ENCODE results near the gene BHLHA15.

BHLHA15 gene

DNA sequence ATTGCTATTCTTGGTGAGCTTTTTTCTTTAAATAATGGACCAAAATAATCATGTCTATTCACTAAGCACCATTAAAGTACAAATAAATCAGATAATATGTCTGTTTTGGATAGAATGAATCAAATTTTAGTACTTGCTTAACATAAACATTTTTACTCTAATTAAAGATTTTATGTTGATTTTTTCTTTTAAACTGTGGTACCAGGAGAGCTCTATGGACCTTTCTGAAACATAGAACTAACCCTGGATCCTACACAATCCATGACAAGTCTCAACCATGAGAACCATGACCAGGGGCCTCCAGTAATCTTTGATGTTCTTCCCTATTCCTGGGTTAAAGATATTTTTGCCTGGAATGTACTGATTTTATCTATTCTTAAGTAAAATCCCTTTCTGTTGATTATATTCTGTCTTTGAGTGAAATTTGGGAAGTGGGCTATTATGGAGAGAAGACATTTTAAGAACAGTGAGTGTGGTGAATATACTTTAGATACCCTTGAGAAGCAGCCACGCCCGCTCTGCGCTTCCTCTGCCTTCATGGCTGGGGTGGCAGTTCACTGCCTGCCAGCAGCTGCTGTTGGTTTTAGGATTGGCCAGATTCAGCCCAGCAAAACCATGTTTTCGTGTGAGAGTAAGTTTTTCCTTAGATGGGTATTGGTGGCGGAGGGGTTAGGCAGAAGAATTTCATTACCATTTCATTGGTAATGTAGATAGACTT is 42.2 kb upstream of the BHLHA15 start:
- Histone ChIP-seq H2BK5ac (ENCODE audit: low read length) (no peak overlapping the region), H2BK15ac (ENCODE audit: low read length) (no peak overlapping the region), H2AFZ (ENCODE audit: low read length) (no peak overlapping the region), H3K4ac (ENCODE audit: low read length) (no peak overlapping the region), H3K18ac (ENCODE audit: low read length) (no peak overlapping the region), H2BK12ac (ENCODE audit: low read length) (no peak overlapping the region), H3K36me3 (replicated peaks in 1 of 2; ENCODE audit: control insufficient read depth in 2 of 2, insufficient read depth in 2 of 2, low read length in 2 of 2) (peaks cover 6 to 25% of the 10 kb centered on the region in 2 donors), H3K4me3 (ENCODE audit: low read length in 2 of 2) (no peak overlapping the region), H3K79me1 (ENCODE audit: low read depth, low read length) (peaks cover 4% of the 10 kb centered on the region), H2BK120ac (ENCODE audit: low read depth, low read length) (no peak overlapping the region), H4K91ac (ENCODE audit: low read depth, low read length, poor library complexity) (no peak overlapping the region), H3K4me1 (ENCODE audit: control insufficient read depth in 2 of 2, insufficient read depth in 1 of 2, low read depth in 1 of 2, low read length in 2 of 2) (peaks cover 0 to 3% of the 10 kb centered on the region in 2 donors), H3K9me3 (replicated peaks in 1 of 2; ENCODE audit: control insufficient read depth in 2 of 2, insufficient read depth in 1 of 2, low read depth in 1 of 2, low read length in 2 of 2) (peaks cover 0 to 1% of the 10 kb centered on the region in 2 donors), H2AK5ac (ENCODE audit: low read depth, low read length) (no peak overlapping the region), H3K9ac (ENCODE audit: low read depth, low read length, poor library complexity) (no peak overlapping the region), H3K4me2 (ENCODE audit: insufficient read depth, low read length, poor library complexity, severe bottlenecking) (no peak overlapping the region), H3K23ac (ENCODE audit: low read depth, low read length, poor library complexity) (no peak overlapping the region), H3K27me3 (ENCODE audit: control insufficient read depth in 3 of 3, insufficient read depth in 3 of 3, low read depth in 1 of 3, low read length in 3 of 3) (no peaks in the 10 kb centered on the region), H3K14ac (ENCODE audit: low read length) (no peak overlapping the region), H4K8ac (ENCODE audit: low read depth, low read length) (no peak overlapping the region), H3K27ac (replicated peaks; ENCODE audit: low read length) (no peak overlapping the region)
- no CpG with 5 or more reads among the region's 5 CpGs for WGBS, 2 donors (ENCODE audit: extremely low coverage in 2 of 2, insufficient read length in 2 of 2, insufficient replicate concordance in 1 of 2)
- DNase-seq (ENCODE audit: low spot score), result no peak

GRCh38 chr7:98170966-98171365 is 40.3 kb upstream of the BHLHA15 start:
- peaks cover 0 to 3% of the 10 kb centered on the region in 2 donors for H3K4me1 ChIP-seq (ENCODE audit: control insufficient read depth in 2 of 2, insufficient read depth in 1 of 2, low read depth in 1 of 2, low read length in 2 of 2)
- peaks cover 4% of the 10 kb centered on the region for H3K79me1 ChIP-seq (ENCODE audit: low read depth, low read length)
- no peak for DNase-seq (ENCODE audit: low spot score)
- H2AFZ ChIP-seq (ENCODE audit: low read length), result no peak overlapping the region
- H3K14ac ChIP-seq (ENCODE audit: low read length), result no peak overlapping the region
- peaks cover 10 to 41% of the 10 kb centered on the region in 2 donors for H3K36me3 ChIP-seq (replicated peaks in 1 of 2; ENCODE audit: control insufficient read depth in 2 of 2, insufficient read depth in 2 of 2, low read length in 2 of 2)
- no peak overlapping the region for H4K91ac ChIP-seq (ENCODE audit: low read depth, low read length, poor library complexity)
- no peak overlapping the region for H2BK12ac ChIP-seq (ENCODE audit: low read length)
- WGBS, 2 donors (ENCODE audit: extremely low coverage in 2 of 2, insufficient read length in 2 of 2, insufficient replicate concordance in 1 of 2), result no CpG with 5 or more reads among the region's 8 CpGs
- H3K9ac ChIP-seq (ENCODE audit: low read depth, low read length, poor library complexity), result no peak overlapping the region
- H3K18ac ChIP-seq (ENCODE audit: low read length), result no peak overlapping the region
- no peak overlapping the region for H4K8ac ChIP-seq (ENCODE audit: low read depth, low read length)
- no peaks in the 10 kb centered on the region for H3K27me3 ChIP-seq (ENCODE audit: control insufficient read depth in 3 of 3, insufficient read depth in 3 of 3, low read depth in 1 of 3, low read length in 3 of 3)
- H2BK5ac ChIP-seq (ENCODE audit: low read length), result no peak overlapping the region
- H2BK120ac ChIP-seq (ENCODE audit: low read depth, low read length), result no peak overlapping the region
- H3K27ac ChIP-seq (replicated peaks; ENCODE audit: low read length), result no peak overlapping the region
- H3K9me3 ChIP-seq (replicated peaks in 1 of 2; ENCODE audit: control insufficient read depth in 2 of 2, insufficient read depth in 1 of 2, low read depth in 1 of 2, low read length in 2 of 2), result peaks cover 0 to 3% of the 10 kb centered on the region in 2 donors
- H2AK5ac ChIP-seq (ENCODE audit: low read depth, low read length), result no peak overlapping the region
- H3K4me2 ChIP-seq (ENCODE audit: insufficient read depth, low read length, poor library complexity, severe bottlenecking), result no peak overlapping the region
- no peak overlapping the region for H3K23ac ChIP-seq (ENCODE audit: low read depth, low read length, poor library complexity)
- H2BK15ac ChIP-seq (ENCODE audit: low read length), result no peak overlapping the region
- no peak overlapping the region for H3K4me3 ChIP-seq (ENCODE audit: low read length in 2 of 2)
- H3K4ac ChIP-seq (ENCODE audit: low read length), result no peak overlapping the region

DNA sequence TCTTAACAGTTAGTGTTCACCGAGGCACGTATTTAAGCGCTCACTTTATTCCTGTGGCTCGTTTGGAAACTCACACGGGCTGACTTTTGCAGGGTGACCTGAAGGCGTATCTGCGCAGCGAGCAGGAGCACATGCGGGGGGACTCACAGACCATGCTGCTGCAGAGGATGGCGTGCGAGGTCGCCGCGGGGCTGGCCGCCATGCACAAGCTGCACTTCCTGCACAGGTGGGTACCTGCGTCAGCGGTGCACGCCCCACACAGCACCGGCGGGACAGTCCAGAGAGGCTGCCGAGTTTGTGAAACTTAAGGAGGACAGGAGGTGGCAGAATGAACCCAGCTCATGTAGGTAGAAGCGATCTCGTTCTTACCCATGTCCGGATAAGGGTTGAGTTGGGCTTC is 39.8 kb upstream of the BHLHA15 start:
- no peak overlapping the region for H3K4ac ChIP-seq (ENCODE audit: low read length)
- no peak overlapping the region for H3K4me2 ChIP-seq (ENCODE audit: insufficient read depth, low read length, poor library complexity, severe bottlenecking)
- H3K9me3 ChIP-seq (replicated peaks in 1 of 2; ENCODE audit: control insufficient read depth in 2 of 2, insufficient read depth in 1 of 2, low read depth in 1 of 2, low read length in 2 of 2), result peaks cover 0 to 2% of the 10 kb centered on the region in 2 donors
- no peak overlapping the region for H2AFZ ChIP-seq (ENCODE audit: low read length)
- H3K4me1 ChIP-seq (ENCODE audit: control insufficient read depth in 2 of 2, insufficient read depth in 1 of 2, low read depth in 1 of 2, low read length in 2 of 2), result peaks cover 0 to 3% of the 10 kb centered on the region in 2 donors
- H4K91ac ChIP-seq (ENCODE audit: low read depth, low read length, poor library complexity), result no peak overlapping the region
- peaks cover 4% of the 10 kb centered on the region for H3K79me1 ChIP-seq (ENCODE audit: low read depth, low read length)
- H3K18ac ChIP-seq (ENCODE audit: low read length), result peak overlapping the region; percentile 76
- no CpG with 5 or more reads among the region's 24 CpGs for WGBS, 2 donors (ENCODE audit: extremely low coverage in 2 of 2, insufficient read length in 2 of 2, insufficient replicate concordance in 1 of 2)
- no peak overlapping the region for H2BK15ac ChIP-seq (ENCODE audit: low read length)
- H2BK120ac ChIP-seq (ENCODE audit: low read depth, low read length), result no peak overlapping the region
- peak overlapping the region; percentile 86 for H4K8ac ChIP-seq (ENCODE audit: low read depth, low read length)
- no peak overlapping the region for H3K14ac ChIP-seq (ENCODE audit: low read length)
- no peak overlapping the region for H2BK5ac ChIP-seq (ENCODE audit: low read length)
- no peak overlapping the region for H3K4me3 ChIP-seq (ENCODE audit: low read length in 2 of 2)
- H2BK12ac ChIP-seq (ENCODE audit: low read length), result no peak overlapping the region
- H3K36me3 ChIP-seq (replicated peaks in 1 of 2; ENCODE audit: control insufficient read depth in 2 of 2, insufficient read depth in 2 of 2, low read length in 2 of 2), result peaks cover 10 to 45% of the 10 kb centered on the region in 2 donors
- no peak overlapping the region for H3K23ac ChIP-seq (ENCODE audit: low read depth, low read length, poor library complexity)
- DNase-seq (ENCODE audit: low spot score), result no peak
- H2AK5ac ChIP-seq (ENCODE audit: low read depth, low read length), result no peak overlapping the region
- H3K27me3 ChIP-seq (ENCODE audit: control insufficient read depth in 3 of 3, insufficient read depth in 3 of 3, low read depth in 1 of 3, low read length in 3 of 3), result no peaks in the 10 kb centered on the region
- no peak overlapping the region for H3K27ac ChIP-seq (replicated peaks; ENCODE audit: low read length)
- peak overlapping the region; percentile 77 for H3K9ac ChIP-seq (ENCODE audit: low read depth, low read length, poor library complexity)

DNA sequence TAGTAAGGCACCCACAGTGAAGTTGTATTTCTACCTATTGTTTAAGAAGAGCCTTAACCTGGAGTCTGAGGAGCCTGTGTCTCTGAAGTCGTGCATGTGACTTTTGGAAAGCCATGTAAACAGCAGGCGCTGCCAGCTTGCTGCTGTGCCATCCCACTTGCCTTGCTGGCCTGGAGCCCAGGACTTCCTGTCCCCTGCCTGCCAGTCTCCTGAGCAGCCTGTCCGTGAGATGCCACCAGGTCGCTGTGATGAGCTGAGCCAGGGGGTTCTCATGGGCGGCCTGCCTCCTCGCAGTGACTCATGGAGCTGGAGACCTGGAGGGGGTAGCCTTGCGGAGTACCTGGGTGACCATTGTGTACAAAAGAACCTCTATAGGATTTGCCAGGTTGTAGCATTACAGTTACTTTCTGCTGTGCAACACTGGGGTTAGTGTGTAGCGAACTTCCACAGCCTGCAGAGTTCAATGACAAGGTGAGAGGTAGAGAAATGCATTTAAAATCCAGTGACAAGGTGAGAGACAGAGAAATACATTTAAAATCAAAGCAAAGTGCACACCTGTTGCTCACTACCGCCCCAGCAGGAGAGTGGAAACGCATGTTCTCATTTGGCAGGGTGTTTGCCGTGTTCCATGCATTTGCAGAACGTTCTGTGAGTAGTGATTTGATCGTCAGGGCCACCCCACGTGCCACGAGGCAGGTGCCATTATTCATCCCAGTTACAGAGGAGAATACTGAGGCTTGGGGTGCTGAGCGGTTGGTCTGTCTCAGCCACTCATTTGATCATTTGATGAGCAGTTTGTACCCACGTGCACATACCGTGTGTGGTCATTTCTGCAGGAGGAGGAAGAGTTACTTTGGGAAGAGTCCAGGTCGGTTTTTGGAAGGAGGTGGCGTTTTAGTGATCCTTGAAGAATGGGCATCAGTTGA is 36.6 kb upstream of the BHLHA15 start:
- no peak for DNase-seq (ENCODE audit: low spot score)
- no peak overlapping the region for H4K8ac ChIP-seq (ENCODE audit: low read depth, low read length)
- H2BK120ac ChIP-seq (ENCODE audit: low read depth, low read length), result no peak overlapping the region
- no peak overlapping the region for H2BK5ac ChIP-seq (ENCODE audit: low read length)
- no peak overlapping the region for H3K18ac ChIP-seq (ENCODE audit: low read length)
- H2AFZ ChIP-seq (ENCODE audit: low read length), result no peak overlapping the region
- no peak overlapping the region for H3K4me3 ChIP-seq (ENCODE audit: low read length in 2 of 2)
- no peak overlapping the region for H3K27ac ChIP-seq (replicated peaks; ENCODE audit: low read length)
- H4K91ac ChIP-seq (ENCODE audit: low read depth, low read length, poor library complexity), result no peak overlapping the region
- no CpG with 5 or more reads among the region's 20 CpGs for WGBS, 2 donors (ENCODE audit: extremely low coverage in 2 of 2, insufficient read length in 2 of 2, insufficient replicate concordance in 1 of 2)
- peaks cover 5% of the 10 kb centered on the region for H3K79me1 ChIP-seq (ENCODE audit: low read depth, low read length)
- peaks cover 0 to 2% of the 10 kb centered on the region in 2 donors for H3K9me3 ChIP-seq (replicated peaks in 1 of 2; ENCODE audit: control insufficient read depth in 2 of 2, insufficient read depth in 1 of 2, low read depth in 1 of 2, low read length in 2 of 2)
- H2BK15ac ChIP-seq (ENCODE audit: low read length), result no peak overlapping the region
- H3K9ac ChIP-seq (ENCODE audit: low read depth, low read length, poor library complexity), result no peak overlapping the region
- H2AK5ac ChIP-seq (ENCODE audit: low read depth, low read length), result no peak overlapping the region
- no peak overlapping the region for H3K4me2 ChIP-seq (ENCODE audit: insufficient read depth, low read length, poor library complexity, severe bottlenecking)
- H3K4ac ChIP-seq (ENCODE audit: low read length), result no peak overlapping the region
- no peaks in the 10 kb centered on the region for H3K27me3 ChIP-seq (ENCODE audit: control insufficient read depth in 3 of 3, insufficient read depth in 3 of 3, low read depth in 1 of 3, low read length in 3 of 3)
- H3K4me1 ChIP-seq (ENCODE audit: control insufficient read depth in 2 of 2, insufficient read depth in 1 of 2, low read depth in 1 of 2, low read length in 2 of 2), result peaks cover 0 to 3% of the 10 kb centered on the region in 2 donors
- no peak overlapping the region for H3K23ac ChIP-seq (ENCODE audit: low read depth, low read length, poor library complexity)
- no peak overlapping the region for H2BK12ac ChIP-seq (ENCODE audit: low read length)
- H3K14ac ChIP-seq (ENCODE audit: low read length), result no peak overlapping the region
- H3K36me3 ChIP-seq (replicated peaks in 1 of 2; ENCODE audit: control insufficient read depth in 2 of 2, insufficient read depth in 2 of 2, low read length in 2 of 2), result peaks cover 13 to 69% of the 10 kb centered on the region in 2 donors

Measured in neuronal stem cell (in vitro differentiated cells).